ENCODE results near the gene EFHD1.

GRCh38 chr2:232603283-232603682 is 30.1 kb upstream of the EFHD1 start:
- TF ChIP-seq CTCF (conservative IDR thresholded peaks at IDR 0.05) (no peak), ZFX (IDR thresholded peaks at IDR 0.05) (no peak)

All from C4-2B (cell line).